Tibial artery (tissue), 4 donors: Measurements from ENCODE around the gene ZNF609.

Experiments
- DNase-seq, 2 donors: peaks; one replicate each; pipeline ENCODE4 v3.0.0-alpha.2; 2019
- H3K27ac ChIP-seq, 2 donors: fragments of 200-600 bp; sonication (generic) in 1 of 2; 1 replicate in 1 of 2; 2 replicates in 1 of 2; pipeline ENCODE4 v1.5.1; 2018 to 2019; ENCODE audit warnings: mild to moderate bottlenecking in 1 of 2
- H3K27me3 ChIP-seq, 2 donors: fragments of 200-600 bp; sonication (generic) in 1 of 2; one replicate each; pipeline versions ENCODE4 v1.5.1 to v1.6.0; 2016 to 2019
- H3K36me3 ChIP-seq, 3 donors: fragments of 200-600 bp; sonication (generic) in 2 of 3; one replicate each; pipeline ENCODE4 v1.5.1; 2016 to 2019; ENCODE audit warnings: mild to moderate bottlenecking in 2 of 3
- H3K4me1 ChIP-seq, 4 donors: fragments of 200-600 bp; sonication (generic) in 2 of 4; 1 replicate in 3 of 4; 2 replicates in 1 of 4; pipeline ENCODE4 v1.5.1; 2016 to 2019
- H3K4me3 ChIP-seq, 2 donors: fragments of 200-600 bp; sonication (generic) in 1 of 2; 1 replicate in 1 of 2; 2 replicates in 1 of 2; pipeline ENCODE4 v1.5.1; 2018 to 2019; ENCODE audit warnings: mild to moderate bottlenecking in 2 of 2
- H3K9me3 ChIP-seq, 3 donors: fragments of 200-600 bp; sonication (generic) in 1 of 3; one replicate each; pipeline ENCODE4 v1.5.1; 2016 to 2019
- CTCF ChIP-seq, 2 experiments: fragments of 200-600 bp in 1 of 2; fragments of 450-650 bp in 1 of 2; IDR thresholded peaks; one replicate each; pipeline ENCODE4 v1.5.1; 2017 to 2019; ENCODE audit warnings: antibody characterized with exemption in 2 of 2, mild to moderate bottlenecking in 1 of 2, moderate library complexity in 1 of 2
- intact Hi-C: fragments of 100-400 bp; cut with DNase I; formaldehyde crosslinking; loops from one replicate; pipeline ENCODE4 v1.15.0; 2023; ENCODE audit warnings: low total_unique reads

Gene ZNF609

GRCh38 chr15:64610257-64610919 is 150.0 kb downstream of the ZNF609 start:
- H3K27me3 ChIP-seq = no peaks in the 10 kb centered on the region
- no peak for DNase-seq
- no peak for TF ChIP-seq CTCF (IDR thresholded peaks at IDR 0.05)
- H3K27ac ChIP-seq = no peak overlapping the region
- no peaks in the 10 kb centered on the region for H3K36me3 ChIP-seq
- intact Hi-C loops = no loop called here
- H3K4me3 ChIP-seq = no peak overlapping the region
- no peaks in the 10 kb centered on the region for H3K4me1 ChIP-seq
- no peaks in the 10 kb centered on the region for H3K9me3 ChIP-seq

DNA sequence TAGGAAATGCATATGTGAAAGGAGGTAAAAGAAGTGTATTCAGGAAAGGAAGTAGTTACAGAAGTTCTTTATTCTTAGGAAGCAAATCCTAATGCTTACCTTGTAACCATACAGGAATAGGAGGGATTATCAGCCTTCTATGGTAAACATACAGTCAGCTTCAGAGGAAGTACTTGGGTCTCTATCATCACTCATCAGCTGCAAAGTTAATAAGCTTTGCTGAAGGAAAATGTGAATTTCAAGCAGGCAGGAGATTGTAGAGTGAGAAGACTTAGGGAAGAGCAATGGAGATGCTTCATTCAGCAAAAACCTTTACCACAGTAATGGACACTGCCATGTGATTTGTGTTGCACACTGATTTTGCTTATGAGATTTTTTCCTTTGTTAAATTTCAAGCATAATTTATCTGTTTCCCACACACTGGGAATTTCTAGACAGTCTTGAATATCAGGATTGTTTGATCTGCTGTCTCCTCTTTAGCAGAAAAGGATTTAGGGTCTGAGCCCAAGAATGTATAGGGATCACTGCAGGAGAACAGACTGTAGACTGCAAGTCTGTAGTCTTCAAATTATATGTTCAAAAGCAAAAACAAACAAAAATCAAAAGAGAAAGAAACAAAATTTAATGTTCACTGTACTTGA is 150.8 kb downstream of the ZNF609 start:
- no peak for TF ChIP-seq CTCF (IDR thresholded peaks at IDR 0.05)
- Histone ChIP-seq H3K4me1 (no peaks in the 10 kb centered on the region), H3K27me3 (no peaks in the 10 kb centered on the region), H3K27ac (no peak overlapping the region), H3K4me3 (no peak overlapping the region), H3K36me3 (no peaks in the 10 kb centered on the region), H3K9me3 (no peaks in the 10 kb centered on the region)
- DNase-seq = no peak
- intact Hi-C loops = no loop called here

- no peak for DNase-seq
- TF ChIP-seq CTCF (IDR thresholded peaks at IDR 0.05) = no peak
- Histone ChIP-seq H3K27me3 (no peaks in the 10 kb centered on the region), H3K36me3 (no peaks in the 10 kb centered on the region), H3K9me3 (no peaks in the 10 kb centered on the region), H3K27ac (no peak overlapping the region), H3K4me3 (no peak overlapping the region), H3K4me1 (peaks cover 0 to 5% (median 0%) of the 10 kb centered on the region in 4 donors)
- intact Hi-C loops = no loop called here
Measured at GRCh38 chr15:64614519-64614918, 154.1 kb downstream of the ZNF609 start.

DNA sequence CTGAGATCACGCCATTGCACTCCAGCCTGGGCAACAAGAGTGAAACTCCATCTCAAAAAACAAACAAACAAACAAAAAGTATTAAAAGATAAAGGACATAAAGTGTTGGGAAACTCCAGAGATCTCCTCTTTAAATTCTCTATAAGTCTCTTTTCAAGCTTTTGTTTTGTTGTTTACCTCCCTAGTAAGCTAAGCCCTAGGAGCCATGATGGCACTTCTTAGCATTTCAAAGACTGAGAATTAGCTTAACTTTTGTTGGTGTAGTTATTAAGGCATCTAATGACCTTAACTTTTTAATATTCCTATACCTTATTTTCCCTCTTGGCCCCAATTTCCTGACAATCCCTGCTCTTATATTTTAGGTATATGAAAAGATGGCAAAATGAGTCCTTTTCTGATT is 157.3 kb downstream of the ZNF609 start:
- H3K4me1 ChIP-seq = peaks cover 0 to 19% (median 7%) of the 10 kb centered on the region in 4 donors
- H3K36me3 ChIP-seq = peaks cover 0 to under 1% (median 0%) of the 10 kb centered on the region in 3 donors
- no peak overlapping the region for H3K4me3 ChIP-seq
- no peak for DNase-seq
- intact Hi-C loops = no loop called here
- no peak for TF ChIP-seq CTCF (IDR thresholded peaks at IDR 0.05)
- no peaks in the 10 kb centered on the region for H3K9me3 ChIP-seq
- no peaks in the 10 kb centered on the region for H3K27me3 ChIP-seq
- H3K27ac ChIP-seq = no peak overlapping the region

GRCh38 chr15:64618138-64618537 is 157.8 kb downstream of the ZNF609 start:
- intact Hi-C loops = no loop called here
- peaks cover 3 to 5% (median 4%) of the 10 kb centered on the region in 3 donors for H3K36me3 ChIP-seq
- no peak for DNase-seq
- peaks cover 0 to 19% (median 7%) of the 10 kb centered on the region in 4 donors for H3K4me1 ChIP-seq
- H3K4me3 ChIP-seq = no peak overlapping the region
- no peak overlapping the region for H3K27ac ChIP-seq
- no peaks in the 10 kb centered on the region for H3K9me3 ChIP-seq
- H3K27me3 ChIP-seq = no peaks in the 10 kb centered on the region
- no peak for TF ChIP-seq CTCF (IDR thresholded peaks at IDR 0.05)
